ENCODE measurements around the gene TBXA2R. TPM values are rescaled to one million over a fixed set of nuclear protein-coding genes. Genes with fewer than 3 reads are reported as not detected.

TBXA2R gene
- total and polyA plus RNA-seq, 2 experiments from 2014 or later = 0.70 to 2.0 TPM

- WGBS (ENCODE audit: low lambda C conversion rate, missing lambda C conversion rate) = 93% methylated on average over 12 of the region's 12 CpGs
- no peaks in the 10 kb centered on the region for H3K9me2 ChIP-seq (replicated peaks; ENCODE audit: insufficient read depth)
- H3K79me2 ChIP-seq = no peaks in the 10 kb centered on the region
- no peak overlapping the region for H3K27ac ChIP-seq
- TF ChIP-seq, protein P1, sequence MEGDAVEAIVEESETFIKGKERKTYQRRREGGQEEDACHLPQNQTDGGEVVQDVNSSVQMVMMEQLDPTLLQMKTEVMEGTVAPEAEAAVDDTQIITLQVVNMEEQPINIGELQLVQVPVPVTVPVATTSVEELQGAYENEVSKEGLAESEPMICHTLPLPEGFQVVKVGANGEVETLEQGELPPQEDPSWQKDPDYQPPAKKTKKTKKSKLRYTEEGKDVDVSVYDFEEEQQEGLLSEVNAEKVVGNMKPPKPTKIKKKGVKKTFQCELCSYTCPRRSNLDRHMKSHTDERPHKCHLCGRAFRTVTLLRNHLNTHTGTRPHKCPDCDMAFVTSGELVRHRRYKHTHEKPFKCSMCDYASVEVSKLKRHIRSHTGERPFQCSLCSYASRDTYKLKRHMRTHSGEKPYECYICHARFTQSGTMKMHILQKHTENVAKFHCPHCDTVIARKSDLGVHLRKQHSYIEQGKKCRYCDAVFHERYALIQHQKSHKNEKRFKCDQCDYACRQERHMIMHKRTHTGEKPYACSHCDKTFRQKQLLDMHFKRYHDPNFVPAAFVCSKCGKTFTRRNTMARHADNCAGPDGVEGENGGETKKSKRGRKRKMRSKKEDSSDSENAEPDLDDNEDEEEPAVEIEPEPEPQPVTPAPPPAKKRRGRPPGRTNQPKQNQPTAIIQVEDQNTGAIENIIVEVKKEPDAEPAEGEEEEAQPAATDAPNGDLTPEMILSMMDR (IDR thresholded peaks at IDR 0.05; ENCODE audit: poor library complexity) = no peak
- TF ChIP-seq EZH2phosphoT487 (IDR thresholded peaks at IDR 0.05; ENCODE audit: low read depth, severe bottlenecking, unreplicated experiment) = no peak
- TF ChIP-seq EZH2 (IDR thresholded peaks at IDR 0.05; ENCODE audit: borderline replicate concordance) = no peak
- peaks cover under 1% of the 10 kb centered on the region for H3K4me1 ChIP-seq (ENCODE audit: insufficient read depth)
- no peak overlapping the region for H2AFZ ChIP-seq
- no peaks in the 10 kb centered on the region for H3K36me3 ChIP-seq (replicated peaks; ENCODE audit: insufficient read depth, low read depth)
- H3K27me3 ChIP-seq = peaks cover 12% of the 10 kb centered on the region
- no peak for DNase-seq (ENCODE audit: low spot score)
- H3K9me3 ChIP-seq (ENCODE audit: low read depth) = no peaks in the 10 kb centered on the region
- H3K4me3 ChIP-seq = no peak overlapping the region
- no peaks in the 10 kb centered on the region for H4K20me1 ChIP-seq (ENCODE audit: insufficient read depth, poor library complexity, severe bottlenecking)
- no peak overlapping the region for H3K4me2 ChIP-seq
These were observed 5.7 kb downstream of the TBXA2R start for GRCh38 chr19:3601021-3601420.

GRCh38 chr19:3599776-3600187 lies 6.9 kb downstream of the TBXA2R start:
- no peak for DNase-seq (ENCODE audit: low spot score)
- H3K4me1 ChIP-seq (ENCODE audit: insufficient read depth) = no peaks in the 10 kb centered on the region
- no peak overlapping the region for H3K27ac ChIP-seq
- no peak overlapping the region for H2AFZ ChIP-seq
- no peaks in the 10 kb centered on the region for H3K9me2 ChIP-seq (replicated peaks; ENCODE audit: insufficient read depth)
- 91% methylated on average over 26 of the region's 28 CpGs for WGBS (ENCODE audit: low lambda C conversion rate, missing lambda C conversion rate)
- H3K4me3 ChIP-seq = no peak overlapping the region
- no peaks in the 10 kb centered on the region for H3K36me3 ChIP-seq (replicated peaks; ENCODE audit: insufficient read depth, low read depth)
- no peak overlapping the region for H3K4me2 ChIP-seq
- no peaks in the 10 kb centered on the region for H4K20me1 ChIP-seq (ENCODE audit: insufficient read depth, poor library complexity, severe bottlenecking)
- H3K27me3 ChIP-seq = no peaks in the 10 kb centered on the region
- no peaks in the 10 kb centered on the region for H3K79me2 ChIP-seq
- no peaks in the 10 kb centered on the region for H3K9me3 ChIP-seq (ENCODE audit: low read depth)
- TF ChIP-seq EZH2phosphoT487 (IDR thresholded peaks at IDR 0.05; ENCODE audit: low read depth, severe bottlenecking, unreplicated experiment) (no peak), EZH2 (IDR thresholded peaks at IDR 0.05; ENCODE audit: borderline replicate concordance) (no peak)
- TF ChIP-seq, protein P1 (IDR thresholded peaks at IDR 0.05; ENCODE audit: poor library complexity) = no peak

- TF ChIP-seq EZH2phosphoT487 (IDR thresholded peaks at IDR 0.05; ENCODE audit: low read depth, severe bottlenecking, unreplicated experiment) (no peak), EZH2 (IDR thresholded peaks at IDR 0.05; ENCODE audit: borderline replicate concordance) (no peak)
- TF ChIP-seq, protein P1 (IDR thresholded peaks at IDR 0.05; ENCODE audit: poor library complexity) = no peak
- Histone ChIP-seq H3K9me2 (replicated peaks; ENCODE audit: insufficient read depth) (no peaks in the 10 kb centered on the region), H3K27me3 (peaks cover 6% of the 10 kb centered on the region), H3K79me2 (no peaks in the 10 kb centered on the region), H3K27ac (no peak overlapping the region), H2AFZ (no peak overlapping the region), H3K36me3 (replicated peaks; ENCODE audit: insufficient read depth, low read depth) (no peaks in the 10 kb centered on the region), H3K9me3 (ENCODE audit: low read depth) (no peaks in the 10 kb centered on the region), H3K4me2 (no peak overlapping the region), H4K20me1 (ENCODE audit: insufficient read depth, poor library complexity, severe bottlenecking) (no peaks in the 10 kb centered on the region), H3K4me3 (no peak overlapping the region), H3K4me1 (ENCODE audit: insufficient read depth) (no peaks in the 10 kb centered on the region)
- 93% methylated on average over 21 of the region's 34 CpGs for WGBS (ENCODE audit: low lambda C conversion rate, missing lambda C conversion rate)
- no peak for DNase-seq (ENCODE audit: low spot score)
These were observed 11.1 kb downstream of the TBXA2R start for GRCh38 chr19:3595521-3596061.
